Measurements from ENCODE around the gene NABP2.

Gene NABP2

DNA sequence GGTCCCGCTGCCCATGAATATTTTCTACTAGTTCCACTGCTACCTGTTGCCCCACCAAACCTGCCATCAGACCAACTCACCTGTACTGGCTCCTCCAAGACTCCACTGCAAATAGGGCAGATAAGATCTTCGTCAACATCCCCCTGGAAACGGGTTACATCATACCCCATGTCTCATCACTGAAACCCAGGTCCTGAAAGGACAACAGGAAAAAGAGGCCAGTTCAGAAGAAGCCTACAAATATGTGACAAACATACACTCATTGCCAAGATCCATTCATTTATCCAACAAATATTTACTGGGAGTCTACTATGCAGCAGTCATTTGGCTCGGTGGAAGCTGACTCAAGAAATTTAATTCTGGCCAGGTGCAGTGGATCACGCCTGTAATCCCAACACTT is 10.3 kb upstream of the NABP2 start:
- DNase-seq (ENCODE audit: low read depth in 2 of 2): no peak

DNA sequence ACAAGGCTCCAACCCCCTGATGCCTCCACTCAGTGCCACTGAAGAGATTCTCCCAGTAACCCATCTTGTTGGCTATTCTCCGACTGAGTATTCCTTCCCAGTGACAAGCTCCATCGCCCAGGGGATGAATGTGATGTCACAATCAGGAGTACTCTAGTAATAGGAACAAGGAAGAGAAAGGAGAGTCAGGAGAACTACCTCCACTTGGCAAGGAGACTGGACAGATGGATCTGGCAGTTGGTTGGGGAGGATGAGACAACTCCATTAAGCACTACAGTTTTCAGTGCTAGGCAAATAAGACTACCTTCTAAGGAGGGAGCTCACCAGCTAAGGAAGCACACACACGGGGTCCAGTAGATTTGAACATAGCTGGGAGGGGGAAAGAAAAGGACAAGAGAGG is 7.7 kb upstream of the NABP2 start:
- no peak for DNase-seq (ENCODE audit: low read depth in 2 of 2)

DNA sequence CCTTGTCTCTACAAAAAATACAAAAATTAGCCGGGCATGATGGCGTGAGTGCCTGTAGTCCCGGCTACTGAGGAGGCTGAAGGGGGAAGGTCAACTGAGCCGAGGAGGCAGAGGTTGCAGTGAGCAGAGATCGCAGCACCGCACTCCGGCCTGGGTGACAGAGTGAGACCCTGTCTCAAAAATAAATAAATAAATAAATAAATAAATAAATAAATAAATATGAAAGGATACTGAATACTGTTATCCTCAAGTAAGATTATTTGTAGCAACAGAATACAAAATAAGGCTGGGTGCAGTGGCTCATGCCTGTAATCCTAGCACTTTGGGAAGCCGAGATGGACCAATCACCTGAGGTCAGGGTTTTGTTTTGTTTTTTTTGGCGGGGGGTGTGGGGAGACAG is 4.3 kb upstream of the NABP2 start:
- no peak for DNase-seq (ENCODE audit: low read depth in 2 of 2)

DNA sequence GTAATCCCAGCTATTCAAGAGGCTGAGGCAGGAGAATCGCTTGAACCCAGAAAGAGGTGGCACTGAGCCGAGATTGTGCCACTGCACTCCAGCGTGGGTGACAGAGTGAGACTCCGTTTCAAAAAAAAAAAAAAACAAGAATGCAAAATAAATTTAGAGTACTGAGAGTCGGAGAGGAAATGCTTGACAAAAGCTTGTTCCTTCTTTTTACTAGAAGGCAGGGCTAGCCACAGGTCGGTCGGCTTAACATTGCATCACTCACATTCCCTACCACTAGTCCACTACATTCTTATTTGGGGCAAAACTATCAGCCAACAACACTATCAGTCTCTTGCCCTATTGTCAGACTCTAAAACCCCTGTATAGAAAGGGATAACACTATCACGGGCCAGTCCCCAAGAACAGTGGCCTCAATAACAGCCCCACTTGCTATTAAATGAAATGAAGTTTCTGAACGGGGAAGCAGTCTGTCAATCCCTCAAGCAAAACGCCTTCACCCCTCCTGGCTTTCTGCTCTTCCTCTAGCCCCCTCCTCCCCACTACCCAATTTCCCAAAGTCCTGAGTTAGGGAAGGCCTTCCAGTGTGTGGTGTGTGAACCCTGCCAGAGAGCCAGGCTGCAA is 3.4 kb upstream of the NABP2 start:
- DNase-seq (ENCODE audit: low read depth in 2 of 2): no peak

DNA sequence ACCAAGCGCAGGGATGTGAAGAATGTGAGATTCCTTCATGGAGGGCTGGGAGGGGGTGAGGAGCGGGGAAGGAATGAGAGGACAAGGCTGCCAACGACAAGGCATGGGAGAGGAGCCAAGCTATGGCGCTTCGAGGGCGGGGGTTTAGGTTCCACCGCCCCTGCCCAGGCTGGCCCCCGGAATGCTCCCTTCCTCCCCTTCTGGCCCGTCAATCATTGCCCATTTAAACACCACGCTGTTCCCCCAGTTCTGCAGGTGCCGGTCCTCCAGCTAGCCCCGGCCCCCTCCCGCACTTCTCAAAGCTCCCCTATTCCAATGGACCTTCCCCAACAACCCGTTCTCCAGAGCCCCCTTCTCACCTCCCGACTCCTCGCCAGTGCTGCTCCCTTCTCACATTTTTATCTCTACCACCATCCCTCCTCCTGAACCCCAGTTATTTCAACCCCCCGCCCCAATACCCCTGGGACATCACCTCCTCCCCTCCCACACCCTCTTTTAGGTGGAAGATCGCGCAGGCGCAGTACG is 2.8 kb upstream of the NABP2 start:
- DNase-seq (ENCODE audit: low read depth in 2 of 2): no peak

DNA sequence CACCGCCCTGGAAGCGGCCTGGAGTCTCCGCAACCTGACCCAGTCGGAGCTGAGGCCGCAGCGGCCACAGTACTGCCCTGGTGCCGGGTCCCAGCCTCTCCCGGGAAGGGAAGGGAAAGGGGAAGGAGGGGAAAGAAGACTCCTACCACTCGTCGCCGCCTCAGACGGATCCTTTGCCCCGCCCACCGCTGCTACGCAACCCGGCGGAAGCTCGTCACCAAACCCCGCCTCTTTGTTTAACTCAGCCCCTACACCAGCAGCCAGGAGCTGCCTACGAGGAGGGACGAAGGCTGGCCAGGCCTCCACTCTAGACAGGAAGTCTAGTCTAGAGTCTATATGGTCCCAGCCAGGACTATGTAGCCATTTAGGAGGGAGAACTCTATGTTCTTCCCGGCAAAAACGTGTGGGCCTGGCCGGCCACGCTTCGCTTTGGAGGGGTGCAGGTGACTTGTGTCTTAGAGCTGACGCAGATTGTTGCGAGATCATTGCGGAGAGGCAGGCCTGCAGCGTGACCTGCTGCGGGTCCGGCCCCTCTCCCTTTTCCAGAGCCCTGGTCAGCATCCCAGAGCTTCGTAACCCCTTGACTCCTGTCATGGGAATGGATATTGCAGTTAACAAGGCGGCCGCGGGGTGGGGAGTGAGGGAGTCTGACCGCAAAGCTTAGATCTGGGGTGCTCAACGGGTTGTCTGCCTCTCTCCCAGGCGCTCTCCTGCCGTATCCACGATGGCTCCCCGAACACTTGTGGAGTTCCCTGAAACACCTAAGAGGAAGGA is 2.2 kb upstream of the NABP2 start, which contains the start of gene RNF41:
RNF41 (minus strand) TSS at position 166 of the 774 bp plus-strand sequence. CDS start 7,875 bp downstream, outside the sequence.
- DNase-seq (ENCODE audit: low read depth in 2 of 2): peak; percentile 87

DNA sequence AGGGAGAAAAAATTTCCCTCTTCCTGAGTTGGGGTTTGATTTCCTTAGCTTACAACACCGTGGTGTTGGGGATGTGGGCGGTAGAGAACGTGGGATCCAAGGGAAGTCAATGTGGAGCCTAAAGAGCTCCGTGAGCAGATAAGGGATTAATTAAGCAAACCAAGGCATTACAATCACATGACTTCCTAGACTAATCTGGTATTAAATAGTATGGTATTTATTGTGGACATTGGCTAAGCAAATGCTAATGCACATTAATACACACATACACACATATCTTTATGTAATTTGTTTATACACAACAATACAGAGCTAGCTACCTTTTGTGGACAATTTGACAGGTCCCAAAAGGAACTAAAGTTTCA is 1.6 kb upstream of the NABP2 start:
- no peak for DNase-seq (ENCODE audit: low read depth in 2 of 2)

DNA sequence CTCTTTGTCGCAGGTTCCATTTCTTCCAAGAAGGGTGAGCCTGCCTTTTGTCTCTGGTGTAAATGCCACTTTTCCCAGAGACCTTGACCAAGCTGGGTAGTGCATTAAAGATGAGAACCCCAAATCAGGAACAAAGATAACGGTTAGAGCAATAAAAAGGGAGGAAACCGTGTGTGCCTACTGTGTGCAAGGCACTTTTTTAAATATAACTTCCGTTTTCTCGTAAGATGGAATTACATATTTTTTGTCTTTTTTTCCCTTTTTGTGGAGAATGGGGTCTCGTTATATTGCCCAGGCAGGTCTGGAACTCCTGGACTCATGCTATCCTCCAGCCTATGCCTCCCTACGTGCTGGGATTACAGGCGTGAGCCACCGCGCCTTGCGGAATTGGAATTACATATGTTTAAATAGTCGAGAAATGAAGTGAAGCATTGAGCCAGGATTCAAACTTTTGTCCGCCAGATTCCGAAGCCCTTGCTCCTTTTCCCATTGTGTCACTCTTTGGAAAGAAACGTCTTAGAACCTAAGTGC is 506 bp upstream of the NABP2 start:
- no peak for DNase-seq (ENCODE audit: low read depth in 2 of 2)

DNA sequence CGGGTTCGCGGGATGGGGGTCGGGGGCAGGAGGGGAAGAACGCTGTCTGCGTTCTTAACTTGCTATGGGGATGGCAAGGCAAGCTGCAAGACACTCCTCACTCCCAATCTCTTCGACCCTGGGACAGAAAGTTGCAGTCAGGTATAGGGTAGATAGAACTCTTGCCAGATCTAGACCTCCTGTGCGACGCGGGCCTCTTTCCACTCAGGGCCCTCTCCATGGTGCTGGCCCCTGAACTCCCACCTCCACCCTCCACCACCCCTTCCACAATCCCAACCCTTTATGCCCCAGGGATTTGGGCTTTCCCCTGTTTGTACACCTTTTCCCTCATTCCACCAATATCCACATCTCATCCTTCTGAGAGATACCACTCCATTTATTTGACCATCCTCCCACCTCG is 812 bp downstream of the NABP2 start:
- no peak for DNase-seq (ENCODE audit: low read depth in 2 of 2)

DNA sequence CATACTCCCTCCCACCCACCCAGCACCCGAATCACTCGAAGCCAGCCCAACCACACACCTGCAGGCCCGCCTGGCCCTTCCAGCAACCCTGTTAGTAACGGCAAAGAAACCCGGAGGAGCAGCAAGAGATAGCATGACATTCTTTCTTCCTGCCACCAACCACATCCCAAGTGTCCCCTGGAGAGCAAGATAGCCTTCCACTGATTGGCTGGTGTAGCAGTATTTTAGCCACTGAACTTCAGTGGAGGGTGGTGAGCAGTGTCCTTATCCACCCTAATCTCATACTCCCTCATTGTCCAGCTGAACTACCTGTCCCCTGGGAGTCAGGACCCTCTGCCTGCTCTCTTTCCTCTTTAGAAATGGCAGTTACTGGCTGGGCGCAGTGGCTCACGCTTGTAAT is 4.9 kb downstream of the NABP2 start:
- DNase-seq (ENCODE audit: low read depth in 2 of 2): no peak

DNA sequence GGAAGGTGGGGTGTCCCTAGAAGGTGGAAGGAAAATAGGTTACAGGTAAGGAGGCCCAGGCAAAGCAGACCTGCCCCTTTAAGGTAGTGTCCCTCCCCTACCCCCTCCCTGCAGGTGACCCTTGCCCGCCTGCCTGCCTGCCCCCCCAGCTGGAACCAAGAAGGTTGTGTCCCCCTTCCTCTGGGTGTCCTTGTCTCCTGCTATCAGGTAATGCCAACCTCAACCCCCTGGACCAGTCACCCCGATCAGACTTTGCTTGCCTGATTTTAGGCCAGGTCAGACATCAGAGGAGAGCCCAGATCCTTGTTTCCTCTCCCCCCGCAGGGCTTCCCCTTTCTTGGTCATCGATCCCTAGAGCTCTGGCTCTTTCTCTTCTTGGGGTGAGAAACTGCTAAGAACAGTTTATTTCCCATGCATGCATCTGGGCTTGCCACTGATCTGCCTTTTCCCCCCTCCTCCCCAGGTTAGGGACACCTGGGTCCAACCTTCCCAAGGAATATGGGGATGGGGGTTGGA is 5.8 kb downstream of the NABP2 start, which contains the start of gene SLC39A5:
SLC39A5 (plus strand) TSS at position 136 of the 516 bp plus-strand sequence. CDS start 1,224 bp downstream, outside the sequence.
- DNase-seq (ENCODE audit: low read depth in 2 of 2): no peak

DNA sequence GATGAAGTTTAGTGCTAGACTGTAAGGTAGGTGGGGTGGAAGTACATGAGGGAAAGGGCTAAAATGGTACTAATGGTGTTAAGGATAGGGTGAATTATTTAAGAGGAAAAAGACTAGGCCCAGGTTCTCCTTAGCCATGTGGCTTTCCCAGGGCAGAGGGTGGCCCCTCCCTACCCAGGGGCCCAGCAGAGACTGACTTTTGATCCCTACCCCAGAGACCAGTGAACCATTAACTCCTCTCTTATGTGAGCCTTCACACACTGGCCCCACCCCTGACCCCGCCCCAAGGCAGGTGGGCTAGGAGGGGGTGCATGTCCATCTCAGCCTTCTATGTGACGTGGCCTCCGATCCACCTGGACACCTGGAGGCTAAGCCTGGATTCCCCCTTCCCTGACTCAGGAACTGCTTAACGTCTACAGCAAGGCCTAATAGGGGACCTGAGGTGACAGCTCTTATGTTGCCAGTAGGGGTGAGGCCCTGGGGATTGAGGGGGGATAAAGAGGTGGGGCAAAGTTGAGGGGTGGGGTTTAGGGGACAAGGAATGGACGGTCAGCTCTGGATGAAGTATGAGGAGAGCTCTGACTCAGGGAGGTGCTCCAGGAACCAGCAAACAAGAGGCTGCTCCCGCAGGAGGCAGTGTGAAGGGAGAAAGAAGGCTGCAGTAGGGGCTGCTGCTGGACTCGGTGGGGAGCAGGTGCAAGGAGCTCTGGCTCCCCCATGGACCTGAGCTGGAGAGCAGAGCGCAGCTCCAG is 6.5 kb downstream of the NABP2 start:
- DNase-seq (ENCODE audit: low read depth in 2 of 2): no peak

DNA sequence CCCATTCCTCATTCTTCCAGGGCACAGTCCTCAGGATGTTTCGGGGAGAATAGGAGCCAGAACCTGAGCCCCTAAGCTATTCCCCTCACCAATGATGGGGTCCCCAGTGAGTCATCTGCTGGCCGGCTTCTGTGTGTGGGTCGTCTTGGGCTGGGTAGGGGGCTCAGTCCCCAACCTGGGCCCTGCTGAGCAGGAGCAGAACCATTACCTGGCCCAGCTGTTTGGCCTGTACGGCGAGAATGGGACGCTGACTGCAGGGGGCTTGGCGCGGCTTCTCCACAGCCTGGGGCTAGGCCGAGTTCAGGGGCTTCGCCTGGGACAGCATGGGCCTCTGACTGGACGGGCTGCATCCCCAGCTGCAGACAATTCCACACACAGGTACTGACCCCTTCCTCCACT is 7.0 kb downstream of the NABP2 start:
- no peak for DNase-seq (ENCODE audit: low read depth in 2 of 2)

DNA sequence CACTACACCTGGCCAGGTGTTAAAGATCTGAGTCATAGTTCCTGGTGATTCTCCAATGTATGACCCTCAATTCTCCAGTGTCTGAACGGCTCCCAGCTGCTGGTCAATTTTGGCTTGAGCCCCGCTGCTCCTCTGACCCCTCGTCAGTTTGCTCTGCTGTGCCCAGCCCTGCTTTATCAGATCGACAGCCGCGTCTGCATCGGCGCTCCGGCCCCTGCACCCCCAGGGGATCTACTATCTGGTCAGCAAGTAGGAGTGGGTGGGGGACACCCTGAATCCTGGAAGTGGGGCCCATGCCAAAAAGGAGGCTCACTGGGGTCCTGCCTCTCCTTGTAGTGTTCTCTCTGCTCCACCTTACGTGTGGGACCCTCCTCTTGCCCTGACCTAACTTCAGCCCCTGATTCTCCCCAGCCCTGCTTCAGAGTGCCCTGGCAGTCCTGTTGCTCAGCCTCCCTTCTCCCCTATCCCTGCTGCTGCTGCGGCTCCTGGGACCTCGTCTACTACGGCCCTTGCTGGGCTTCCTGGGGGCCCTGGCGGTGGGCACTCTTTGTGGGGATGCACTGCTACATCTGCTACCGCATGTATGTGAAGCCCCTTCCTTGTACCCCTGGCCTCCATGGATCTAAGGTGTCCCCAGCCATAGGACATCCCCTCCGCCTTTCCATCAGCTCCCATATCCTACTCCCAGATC is 10.7 kb downstream of the NABP2 start:
- no peak for DNase-seq (ENCODE audit: low read depth in 2 of 2)

DNA sequence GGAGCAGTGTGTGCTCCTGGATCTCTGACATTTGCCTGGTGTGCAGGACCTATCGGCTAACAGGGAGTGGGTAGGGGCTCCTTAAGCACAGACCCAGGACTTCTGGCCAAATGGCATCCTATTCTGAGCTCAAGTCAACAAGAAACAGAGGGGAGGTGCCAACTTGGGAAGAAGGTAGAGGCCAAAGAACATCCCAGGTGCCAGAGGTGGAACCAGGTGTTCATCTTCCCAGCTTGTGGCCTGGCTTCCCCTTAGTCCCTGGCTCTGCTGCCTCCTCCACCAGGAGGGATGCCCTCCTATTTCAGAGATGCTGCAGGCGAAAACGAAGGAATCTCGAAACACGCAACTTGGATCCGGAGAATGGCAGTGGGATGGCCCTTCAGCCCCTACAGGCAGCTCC is 11.9 kb downstream of the NABP2 start:
- no peak for DNase-seq (ENCODE audit: low read depth in 2 of 2)

DNA sequence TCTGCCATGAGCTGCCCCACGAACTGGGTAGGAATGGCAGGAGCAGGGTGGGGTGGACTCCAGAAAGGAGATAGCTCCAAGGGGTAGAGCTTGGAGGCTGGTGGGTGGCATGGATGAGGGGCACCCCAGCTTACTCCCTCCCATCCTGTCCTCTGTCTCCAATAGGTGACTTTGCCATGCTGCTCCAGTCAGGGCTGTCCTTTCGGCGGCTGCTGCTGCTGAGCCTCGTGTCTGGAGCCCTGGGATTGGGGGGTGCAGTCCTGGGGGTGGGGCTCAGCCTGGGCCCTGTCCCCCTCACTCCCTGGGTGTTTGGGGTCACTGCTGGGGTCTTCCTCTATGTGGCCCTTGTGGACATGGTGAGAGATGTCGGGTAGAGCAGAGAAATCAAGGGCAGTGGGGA is 12.8 kb downstream of the NABP2 start:
- DNase-seq (ENCODE audit: low read depth in 2 of 2): no peak

DNA sequence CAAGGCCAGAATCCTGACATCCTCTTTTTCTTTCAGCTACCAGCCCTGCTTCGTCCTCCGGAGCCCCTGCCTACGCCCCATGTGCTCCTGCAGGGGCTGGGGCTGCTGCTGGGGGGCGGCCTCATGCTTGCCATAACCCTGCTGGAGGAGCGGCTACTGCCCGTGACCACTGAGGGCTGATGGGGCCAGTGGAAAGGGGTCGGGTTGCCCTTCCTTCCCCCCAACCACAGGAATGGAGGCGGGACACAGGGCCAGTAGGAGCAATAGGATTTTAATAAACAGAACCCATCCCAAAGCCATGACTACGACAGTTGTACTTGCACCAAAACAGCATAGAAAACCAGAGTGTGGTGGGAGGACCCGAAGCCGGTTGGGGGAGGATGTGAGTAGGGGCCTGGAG is 13.4 kb downstream of the NABP2 start:
- DNase-seq (ENCODE audit: low read depth in 2 of 2): no peak

DNA sequence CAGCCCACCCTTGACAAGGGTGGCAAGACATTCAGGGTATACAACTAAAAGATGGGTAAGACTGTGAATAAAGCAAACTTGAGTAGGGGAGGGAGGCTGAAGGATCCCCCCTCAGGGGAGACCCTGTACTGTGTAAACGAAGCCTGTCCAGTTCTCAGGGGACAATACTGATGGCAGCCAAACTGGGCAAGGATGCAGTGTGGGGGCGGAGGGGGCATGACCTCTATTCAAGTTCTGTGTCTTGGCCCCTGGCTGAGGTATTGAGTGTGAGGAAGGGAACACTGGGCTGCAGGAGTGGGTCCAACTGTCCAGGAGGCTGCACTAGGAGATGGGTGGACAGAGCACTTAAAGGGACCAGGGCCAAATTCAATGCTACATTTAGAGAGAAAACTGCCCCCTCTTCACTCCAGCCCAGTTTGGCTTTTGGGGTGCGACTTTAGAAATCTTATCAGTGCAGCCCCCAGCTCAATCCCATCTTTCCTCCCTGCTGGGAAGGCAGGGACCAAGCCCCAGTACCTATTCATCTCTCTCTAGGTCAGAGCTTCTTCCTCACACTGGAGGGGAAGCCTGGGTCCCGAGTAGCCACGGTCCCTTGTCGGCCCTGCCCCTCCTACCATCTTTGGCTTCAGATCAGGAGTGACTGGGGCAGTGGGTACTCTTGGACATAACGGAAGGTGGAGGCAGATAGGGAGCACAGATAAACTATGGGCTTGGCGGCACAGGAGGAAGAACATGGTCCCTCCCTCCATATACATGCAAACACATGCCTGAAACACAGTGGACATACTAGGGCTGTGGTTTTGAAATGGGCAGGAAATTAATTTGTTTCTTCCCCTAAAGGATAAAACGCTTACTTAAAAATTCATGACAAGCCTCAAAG is 17.5 kb downstream of the NABP2 start:
- no peak for DNase-seq (ENCODE audit: low read depth in 2 of 2)

DNA sequence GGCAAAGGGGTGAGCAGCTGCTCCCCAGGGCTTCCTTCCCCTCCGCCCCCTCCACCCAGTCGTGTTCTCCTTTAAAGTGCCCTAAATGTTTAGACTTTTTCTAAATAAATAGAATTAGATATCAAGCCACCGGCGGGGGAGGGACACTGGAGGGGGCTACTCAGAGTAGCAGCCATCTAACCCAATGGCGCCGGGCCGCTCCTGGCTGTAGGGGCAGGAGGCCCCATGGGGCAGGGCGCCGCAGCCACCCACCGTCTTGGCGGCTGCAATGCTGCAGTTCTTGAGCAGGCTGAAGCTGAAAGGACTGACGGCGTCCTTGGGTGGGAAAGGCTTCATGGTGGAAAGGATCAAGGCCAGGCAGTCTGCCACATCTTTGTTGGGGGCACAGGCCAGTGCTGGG is 18.8 kb downstream of the NABP2 start:
- no peak for DNase-seq (ENCODE audit: low read depth in 2 of 2)

DNA sequence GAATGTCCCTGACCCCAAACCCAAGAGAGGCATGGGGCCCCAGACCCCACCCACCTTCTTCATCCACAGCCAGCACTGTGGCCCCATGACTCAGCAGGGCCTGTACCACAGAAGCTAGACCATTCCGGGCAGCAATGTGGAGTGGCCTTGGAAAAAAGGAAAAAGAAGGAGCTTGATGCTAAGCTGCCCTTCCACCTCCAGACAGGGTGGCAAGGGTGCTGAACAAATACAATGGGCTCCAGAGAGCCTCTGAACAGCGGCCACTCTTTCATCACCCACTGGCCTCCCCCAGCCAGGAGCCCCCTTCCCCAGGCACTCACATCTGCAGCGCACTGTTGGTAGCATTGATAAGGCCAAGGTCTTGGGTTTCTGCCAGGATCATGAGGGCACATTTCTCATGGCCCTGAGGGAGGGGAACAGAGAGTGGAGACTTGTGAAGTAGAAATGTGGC is 19.6 kb downstream of the NABP2 start:
- DNase-seq (ENCODE audit: low read depth in 2 of 2): no peak

Data from stimulated activated CD8-positive, alpha-beta memory T cell treated with anti-CD3 and anti-CD28 coated beads, Interleukin-7, amount 100 ng/mL, for 4 hours (primary cell).